ENCODE measurements around the gene TBXAS1. TPM values are rescaled to one million over a fixed set of nuclear protein-coding genes. Genes with fewer than 3 reads are reported as not detected.

Gene TBXAS1
- total and polyA plus RNA-seq, 2 experiments from 2014 or later, result 1.3 TPM; not detected in 1

DNA sequence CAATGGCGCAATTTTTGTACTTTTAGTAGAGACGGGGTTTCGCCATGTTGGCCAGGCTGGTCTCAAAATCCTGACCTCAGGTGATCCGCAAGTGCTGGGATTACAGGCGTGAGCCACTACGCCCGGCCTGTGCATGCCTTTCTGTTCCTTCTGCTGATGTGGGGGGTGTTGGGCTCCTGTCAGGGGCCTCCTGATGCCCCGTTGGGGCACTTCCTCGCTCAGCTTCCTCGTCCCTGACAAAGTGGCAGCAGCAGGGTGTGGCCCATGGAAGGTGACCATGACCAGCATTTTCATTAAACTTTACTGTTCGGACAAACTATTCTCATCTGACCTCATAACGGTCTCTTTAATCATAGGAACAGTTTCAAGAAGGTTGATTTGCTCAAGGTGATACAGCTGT, 69.4 kb downstream of the TBXAS1 start:
- H3K36me3 ChIP-seq (ENCODE audit: insufficient read depth), result no peaks in the 10 kb centered on the region
- DNase-seq (ENCODE audit: low spot score), result no peak
- H3K9me3 Mint-ChIP-seq, result peaks cover 3% of the 10 kb centered on the region; the same call in 2 of the 3 replicates
- no peak overlapping the region for H3K4me2 ChIP-seq
- H3K27me3 Mint-ChIP-seq (ENCODE audit: insufficient read depth, low read depth, poor library complexity), result peaks cover 2% of the 10 kb centered on the region
- H3K4me3 Mint-ChIP-seq, result no peak overlapping the region
- no peaks in the 10 kb centered on the region for H3K79me2 ChIP-seq (replicated peaks; ENCODE audit: insufficient read depth)
- H3K27me3 ChIP-seq (ENCODE audit: insufficient read depth), result no peaks in the 10 kb centered on the region
- H2AFZ ChIP-seq, result no peak overlapping the region
- peaks cover 18% of the 10 kb centered on the region; the same call in 1 of the 2 replicates for H3K9me2 ChIP-seq (ENCODE audit: insufficient read depth)
- no peaks in the 10 kb centered on the region for H3K36me3 Mint-ChIP-seq (ENCODE audit: low read depth)
- no peak overlapping the region for H3K4me3 ChIP-seq
- H3K4me1 ChIP-seq (ENCODE audit: insufficient read depth), result no peaks in the 10 kb centered on the region
- no peaks in the 10 kb centered on the region for H3F3A ChIP-seq (replicated peaks; ENCODE audit: low read depth)
- H3K27ac Mint-ChIP-seq, result no peak overlapping the region
- no peak for ATAC-seq
- TF ChIP-seq EZH2phosphoT487 (IDR thresholded peaks at IDR 0.05; ENCODE audit: unreplicated experiment) (no peak), EZH2 (IDR thresholded peaks at IDR 0.05; ENCODE audit: low read depth, unreplicated experiment) (no peak), NANOG (IDR thresholded peaks at IDR 0.05; ENCODE audit: borderline replicate concordance) (no peak), STAT1 (IDR thresholded peaks at IDR 0.05; ENCODE audit: unreplicated experiment) (no peak), POLR2AphosphoS5 (IDR thresholded peaks at IDR 0.05; ENCODE audit: low read depth) (no peak), ZNF462 (CRISPR knock-in tag; IDR thresholded peaks at IDR 0.05) (no peak), JUNB (IDR thresholded peaks at IDR 0.05; ENCODE audit: unreplicated experiment) (no peak), CREB1 (CRISPR knock-in tag; IDR thresholded peaks at IDR 0.05; ENCODE audit: low read depth) (no peak), ZNF331 (CRISPR knock-in tag; IDR thresholded peaks at IDR 0.05; ENCODE audit: low read depth) (no peak), ZNF114 (CRISPR knock-in tag; IDR thresholded peaks at IDR 0.05) (no peak)
- TF ChIP-seq, protein P1, sequence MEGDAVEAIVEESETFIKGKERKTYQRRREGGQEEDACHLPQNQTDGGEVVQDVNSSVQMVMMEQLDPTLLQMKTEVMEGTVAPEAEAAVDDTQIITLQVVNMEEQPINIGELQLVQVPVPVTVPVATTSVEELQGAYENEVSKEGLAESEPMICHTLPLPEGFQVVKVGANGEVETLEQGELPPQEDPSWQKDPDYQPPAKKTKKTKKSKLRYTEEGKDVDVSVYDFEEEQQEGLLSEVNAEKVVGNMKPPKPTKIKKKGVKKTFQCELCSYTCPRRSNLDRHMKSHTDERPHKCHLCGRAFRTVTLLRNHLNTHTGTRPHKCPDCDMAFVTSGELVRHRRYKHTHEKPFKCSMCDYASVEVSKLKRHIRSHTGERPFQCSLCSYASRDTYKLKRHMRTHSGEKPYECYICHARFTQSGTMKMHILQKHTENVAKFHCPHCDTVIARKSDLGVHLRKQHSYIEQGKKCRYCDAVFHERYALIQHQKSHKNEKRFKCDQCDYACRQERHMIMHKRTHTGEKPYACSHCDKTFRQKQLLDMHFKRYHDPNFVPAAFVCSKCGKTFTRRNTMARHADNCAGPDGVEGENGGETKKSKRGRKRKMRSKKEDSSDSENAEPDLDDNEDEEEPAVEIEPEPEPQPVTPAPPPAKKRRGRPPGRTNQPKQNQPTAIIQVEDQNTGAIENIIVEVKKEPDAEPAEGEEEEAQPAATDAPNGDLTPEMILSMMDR (conservative IDR thresholded peaks at IDR 0.05; ENCODE audit: low read depth in 2 of 2), result no peak
- TF ChIP-seq, protein P2, sequence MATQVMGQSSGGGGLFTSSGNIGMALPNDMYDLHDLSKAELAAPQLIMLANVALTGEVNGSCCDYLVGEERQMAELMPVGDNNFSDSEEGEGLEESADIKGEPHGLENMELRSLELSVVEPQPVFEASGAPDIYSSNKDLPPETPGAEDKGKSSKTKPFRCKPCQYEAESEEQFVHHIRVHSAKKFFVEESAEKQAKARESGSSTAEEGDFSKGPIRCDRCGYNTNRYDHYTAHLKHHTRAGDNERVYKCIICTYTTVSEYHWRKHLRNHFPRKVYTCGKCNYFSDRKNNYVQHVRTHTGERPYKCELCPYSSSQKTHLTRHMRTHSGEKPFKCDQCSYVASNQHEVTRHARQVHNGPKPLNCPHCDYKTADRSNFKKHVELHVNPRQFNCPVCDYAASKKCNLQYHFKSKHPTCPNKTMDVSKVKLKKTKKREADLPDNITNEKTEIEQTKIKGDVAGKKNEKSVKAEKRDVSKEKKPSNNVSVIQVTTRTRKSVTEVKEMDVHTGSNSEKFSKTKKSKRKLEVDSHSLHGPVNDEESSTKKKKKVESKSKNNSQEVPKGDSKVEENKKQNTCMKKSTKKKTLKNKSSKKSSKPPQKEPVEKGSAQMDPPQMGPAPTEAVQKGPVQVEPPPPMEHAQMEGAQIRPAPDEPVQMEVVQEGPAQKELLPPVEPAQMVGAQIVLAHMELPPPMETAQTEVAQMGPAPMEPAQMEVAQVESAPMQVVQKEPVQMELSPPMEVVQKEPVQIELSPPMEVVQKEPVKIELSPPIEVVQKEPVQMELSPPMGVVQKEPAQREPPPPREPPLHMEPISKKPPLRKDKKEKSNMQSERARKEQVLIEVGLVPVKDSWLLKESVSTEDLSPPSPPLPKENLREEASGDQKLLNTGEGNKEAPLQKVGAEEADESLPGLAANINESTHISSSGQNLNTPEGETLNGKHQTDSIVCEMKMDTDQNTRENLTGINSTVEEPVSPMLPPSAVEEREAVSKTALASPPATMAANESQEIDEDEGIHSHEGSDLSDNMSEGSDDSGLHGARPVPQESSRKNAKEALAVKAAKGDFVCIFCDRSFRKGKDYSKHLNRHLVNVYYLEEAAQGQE (IDR thresholded peaks at IDR 0.05; ENCODE audit: unreplicated experiment), result no peak
- TF ChIP-seq, protein P3, sequence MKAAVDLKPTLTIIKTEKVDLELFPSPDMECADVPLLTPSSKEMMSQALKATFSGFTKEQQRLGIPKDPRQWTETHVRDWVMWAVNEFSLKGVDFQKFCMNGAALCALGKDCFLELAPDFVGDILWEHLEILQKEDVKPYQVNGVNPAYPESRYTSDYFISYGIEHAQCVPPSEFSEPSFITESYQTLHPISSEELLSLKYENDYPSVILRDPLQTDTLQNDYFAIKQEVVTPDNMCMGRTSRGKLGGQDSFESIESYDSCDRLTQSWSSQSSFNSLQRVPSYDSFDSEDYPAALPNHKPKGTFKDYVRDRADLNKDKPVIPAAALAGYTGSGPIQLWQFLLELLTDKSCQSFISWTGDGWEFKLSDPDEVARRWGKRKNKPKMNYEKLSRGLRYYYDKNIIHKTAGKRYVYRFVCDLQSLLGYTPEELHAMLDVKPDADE (IDR thresholded peaks at IDR 0.05), result no peak
- H4K20me1 ChIP-seq (replicated peaks; ENCODE audit: insufficient read depth), result no peaks in the 10 kb centered on the region
- H3K27ac ChIP-seq (ENCODE audit: low read depth), result no peak overlapping the region
- H3K4me1 Mint-ChIP-seq, result no peaks in the 10 kb centered on the region
